Esophagus (tissue), 2 donors: ENCODE results near the gene UBR3. TPM values are rescaled to one million over a fixed set of nuclear protein-coding genes. Genes with fewer than 3 reads are reported as not detected.

Experiments
- H3K27ac ChIP-seq, 2 donors: one replicate each; pipeline ENCODE4 v1.5.1; 2013; ENCODE audit warnings: low read depth in 2 of 2, mild to moderate bottlenecking in 2 of 2, inconsistent platforms in 1 of 2, low read length in 1 of 2, moderate library complexity in 1 of 2
- H3K27me3 ChIP-seq, 2 donors: one replicate each; pipeline ENCODE4 v1.6.1; 2013; ENCODE audit warnings: low read length in 2 of 2, control low read depth in 1 of 2, mild to moderate bottlenecking in 1 of 2; ENCODE audit not compliant: insufficient read depth in 2 of 2, control insufficient read depth in 1 of 2
- H3K36me3 ChIP-seq, 2 donors: one replicate each; pipeline ENCODE4 v1.6.1; 2013; ENCODE audit warnings: low read length in 1 of 2; ENCODE audit not compliant: control insufficient read depth in 2 of 2, insufficient read depth in 2 of 2
- H3K4me1 ChIP-seq, 2 donors: one replicate each; pipeline ENCODE4 v1.6.1; 2013; ENCODE audit warnings: low read length in 1 of 2; ENCODE audit not compliant: control insufficient read depth in 2 of 2, insufficient read depth in 2 of 2
- H3K4me3 ChIP-seq, 2 donors: one replicate each; pipeline ENCODE4 v1.5.1; 2013; ENCODE audit warnings: low read length in 2 of 2, mild to moderate bottlenecking in 2 of 2, low read depth in 1 of 2, moderate library complexity in 1 of 2
- H3K9me3 ChIP-seq, 2 donors: one replicate each; pipeline ENCODE4 v1.6.1; 2013; ENCODE audit warnings: mild to moderate bottlenecking in 2 of 2, low read depth in 1 of 2, low read length in 1 of 2, moderate library complexity in 1 of 2; ENCODE audit not compliant: control insufficient read depth in 2 of 2, insufficient read depth in 1 of 2
- WGBS, 2 donors: extraction: QIAGEN DNeasy Blood & Tissue Kit; methylation state at CpG; one replicate each; pipeline ENCODE4 v1.1.7; 2013; 5-methylcytosine and 5-hydroxymethylcytosine counted together
- polyA plus RNA-seq, 2 donors: library from polyadenylated mRNA; stranded (reverse); fragments of 200-250 nt; gene quantifications; one replicate each; pipeline ENCODE4 v1.2.3, GENCODE V29; 2013
- donor health status: healthy with polysubstance abuse.
- donor health status: Bipolar disorder and iron deficiency.

The UBR3 gene
- polyA plus RNA-seq, 2 donors = 9.8 TPM

- no peak overlapping the region for H3K27ac ChIP-seq
- H3K4me1 ChIP-seq = no peaks in the 10 kb centered on the region
- peaks cover 0 to 3% of the 10 kb centered on the region in 2 donors for H3K9me3 ChIP-seq
- H3K4me3 ChIP-seq = no peak overlapping the region
- no peaks in the 10 kb centered on the region for H3K27me3 ChIP-seq
- 98 to 100% methylated on average over 2 of the region's 2 CpGs for WGBS, 2 donors
- no peaks in the 10 kb centered on the region for H3K36me3 ChIP-seq
Observed at GRCh38 chr2:169979025-169979424, 151.8 kb downstream of the UBR3 start.

- H3K4me1 ChIP-seq = no peaks in the 10 kb centered on the region
- WGBS, 2 donors = 89 to 92% methylated on average over 4 of the region's 4 CpGs
- peaks cover 0 to 3% of the 10 kb centered on the region in 2 donors for H3K9me3 ChIP-seq
- H3K27ac ChIP-seq = no peak overlapping the region
- H3K27me3 ChIP-seq = no peaks in the 10 kb centered on the region
- no peak overlapping the region for H3K4me3 ChIP-seq
- H3K36me3 ChIP-seq = no peaks in the 10 kb centered on the region
Observed at GRCh38 chr2:169980001-169980400, 152.7 kb downstream of the UBR3 start.

GRCh38 chr2:169980643-169981042, 153.4 kb downstream of the UBR3 start:
- no peaks in the 10 kb centered on the region for H3K4me1 ChIP-seq
- no peaks in the 10 kb centered on the region for H3K27me3 ChIP-seq
- H3K4me3 ChIP-seq = no peak overlapping the region
- no peaks in the 10 kb centered on the region for H3K36me3 ChIP-seq
- peaks cover 0 to 3% of the 10 kb centered on the region in 2 donors for H3K9me3 ChIP-seq
- WGBS, 2 donors = 87 to 88% methylated on average over 2 of the region's 2 CpGs
- no peak overlapping the region for H3K27ac ChIP-seq

GRCh38 chr2:169982929-169983328, 155.7 kb downstream of the UBR3 start:
- Histone ChIP-seq H3K4me1 (no peaks in the 10 kb centered on the region), H3K4me3 (no peak overlapping the region), H3K9me3 (no peaks in the 10 kb centered on the region), H3K27ac (no peak overlapping the region), H3K27me3 (no peaks in the 10 kb centered on the region), H3K36me3 (no peaks in the 10 kb centered on the region)
- WGBS, 2 donors = 0% methylated on average over 1 of the region's 1 CpG

GRCh38 chr2:169983506-169983905, 156.3 kb downstream of the UBR3 start:
- WGBS, 2 donors = 95 to 97% methylated on average over 3 of the region's 3 CpGs
- Histone ChIP-seq H3K4me3 (no peak overlapping the region), H3K27me3 (no peaks in the 10 kb centered on the region), H3K36me3 (peaks cover 0 to 2% of the 10 kb centered on the region in 2 donors), H3K27ac (no peak overlapping the region), H3K4me1 (no peaks in the 10 kb centered on the region), H3K9me3 (no peaks in the 10 kb centered on the region)

- Histone ChIP-seq H3K36me3 (peaks cover 0 to 3% of the 10 kb centered on the region in 2 donors), H3K27ac (no peak overlapping the region), H3K27me3 (no peaks in the 10 kb centered on the region), H3K4me3 (no peak overlapping the region), H3K4me1 (no peaks in the 10 kb centered on the region), H3K9me3 (no peaks in the 10 kb centered on the region)
Observed at GRCh38 chr2:169984145-169984544, 156.9 kb downstream of the UBR3 start.

- Histone ChIP-seq H3K36me3 (peaks cover 0 to 4% of the 10 kb centered on the region in 2 donors), H3K27me3 (no peaks in the 10 kb centered on the region), H3K4me3 (no peak overlapping the region), H3K27ac (no peak overlapping the region), H3K4me1 (no peaks in the 10 kb centered on the region), H3K9me3 (peaks cover 3 to 4% of the 10 kb centered on the region in 2 donors)
- WGBS, 2 donors = 95 to 98% methylated on average over 2 of the region's 2 CpGs
Observed at GRCh38 chr2:169994752-169995151, 167.5 kb downstream of the UBR3 start.

- WGBS, 2 donors = 92 to 96% methylated on average over 9 of the region's 9 CpGs
Observed at GRCh38 chr2:169997140-169997887, 170.1 kb downstream of the UBR3 start.

GRCh38 chr2:169999054-169999453, 171.8 kb downstream of the UBR3 start:
- Histone ChIP-seq H3K36me3 (peaks cover 4 to 5% of the 10 kb centered on the region in 2 donors), H3K4me3 (no peak overlapping the region), H3K27ac (no peak overlapping the region), H3K9me3 (peaks cover 3 to 4% of the 10 kb centered on the region in 2 donors), H3K27me3 (no peaks in the 10 kb centered on the region), H3K4me1 (no peaks in the 10 kb centered on the region)
- WGBS, 2 donors = 69 to 79% methylated on average over 4 of the region's 4 CpGs

More at GRCh38 chr2:169997140-169997887, 170.1 kb downstream of the UBR3 start:
- no peak overlapping the region for H3K27ac ChIP-seq
- no peaks in the 10 kb centered on the region for H3K27me3 ChIP-seq
- peaks cover 3 to 4% of the 10 kb centered on the region in 2 donors for H3K9me3 ChIP-seq
- peaks cover 3 to 4% of the 10 kb centered on the region in 2 donors for H3K36me3 ChIP-seq
- H3K4me3 ChIP-seq = no peak overlapping the region
- H3K4me1 ChIP-seq = no peaks in the 10 kb centered on the region

- H3K4me1 ChIP-seq = no peaks in the 10 kb centered on the region
- no peak overlapping the region for H3K27ac ChIP-seq
- no peaks in the 10 kb centered on the region for H3K27me3 ChIP-seq
- peaks cover 2% of the 10 kb centered on the region in 2 donors for H3K9me3 ChIP-seq
- 88 to 92% methylated on average over 1 of the region's 1 CpG for WGBS, 2 donors
- peaks cover 2 to 5% of the 10 kb centered on the region in 2 donors for H3K36me3 ChIP-seq
- H3K4me3 ChIP-seq = no peak overlapping the region
Observed at GRCh38 chr2:170002096-170002495, 174.8 kb downstream of the UBR3 start.
